Progenitor cell of endocrine pancreas (in vitro differentiated cells): ENCODE results near the gene SMARCC1. TPM values are rescaled to one million over a fixed set of nuclear protein-coding genes. Genes with fewer than 3 reads are reported as not detected.

ENCODE experiments used
- DNase-seq: peaks from one replicate; pipeline ENCODE4 v3.0.0; 2021; ENCODE audit warnings: low spot score; ENCODE audit not compliant: unreplicated experiment
- H3K27ac Mint-ChIP-seq: 2 replicates; pipeline ENCODE4 v1.8.0; 2021; ENCODE audit warnings: mild to moderate bottlenecking, moderate library complexity, mixed read lengths
- H3K27me3 Mint-ChIP-seq: 2 replicates; pipeline ENCODE4 v1.8.0; 2021; ENCODE audit warnings: mixed read lengths
- H3K36me3 Mint-ChIP-seq: 2 replicates; pipeline ENCODE4 v1.8.0; 2022; ENCODE audit warnings: mixed read lengths; ENCODE audit not compliant: insufficient read depth
- H3K4me1 Mint-ChIP-seq: 2 replicates; pipeline ENCODE4 v1.8.0; 2021; ENCODE audit warnings: low read depth, mixed read lengths
- H3K4me3 Mint-ChIP-seq: 2 replicates; pipeline ENCODE4 v1.8.0; 2021; ENCODE audit warnings: low read depth, mild to moderate bottlenecking, moderate library complexity, mixed read lengths
- H3K9me3 Mint-ChIP-seq: 2 replicates; pipeline ENCODE4 v1.8.0; 2021; ENCODE audit warnings: low read depth, mixed read lengths
- total RNA-seq: library from RNA; stranded (reverse); gene quantifications from 2 replicates; pipeline ENCODE4 v1.2.1, GENCODE V29; 2021
- TF ChIP-seq, protein P1 (sequence below): fragments of 200-600 bp; sonication (generic); IDR thresholded peaks from one replicate; pipeline ENCODE4 v1.5.0; 2021; ENCODE audit warnings: antibody characterized with exemption, mild to moderate bottlenecking; ENCODE audit not compliant: unreplicated experiment

The SMARCC1 gene
- total RNA-seq, 1 donor from 2014 or later, result 257 TPM

DNA sequence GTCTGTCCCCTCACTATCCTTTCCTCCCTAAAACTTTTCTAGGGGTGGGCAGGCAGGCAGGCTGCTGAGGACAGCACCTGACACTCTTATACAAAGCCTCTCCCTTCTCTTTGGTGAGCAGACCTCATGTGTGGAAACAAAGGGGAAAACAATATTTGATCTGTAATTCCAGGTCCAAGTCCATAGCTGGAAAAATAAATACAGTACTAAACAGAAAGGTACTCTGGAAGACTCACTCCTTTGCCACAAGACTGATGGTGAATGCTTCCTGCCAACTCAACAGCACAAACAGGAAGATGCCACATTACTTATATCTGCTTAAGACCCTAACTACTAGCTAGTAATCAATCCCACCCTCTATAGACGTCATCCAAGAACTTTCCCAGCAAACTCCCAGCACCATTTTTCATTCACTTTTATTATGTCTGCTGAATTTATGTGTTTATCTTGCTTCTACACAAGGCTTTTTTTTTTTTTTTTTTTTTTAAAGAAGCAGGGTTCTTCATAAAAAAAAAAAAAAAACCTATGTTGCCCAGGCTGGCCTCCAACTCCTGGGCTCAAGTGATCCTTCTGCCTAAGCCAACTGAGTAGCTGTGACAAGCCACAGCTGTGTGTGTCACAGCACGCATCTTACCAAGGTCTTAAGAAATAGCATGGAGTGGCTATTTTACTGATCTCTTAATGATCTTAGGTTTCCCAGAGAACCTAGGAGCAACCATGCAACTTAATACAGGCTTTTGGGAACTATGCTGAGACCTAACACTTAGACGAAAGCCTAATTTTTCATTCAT is 158.8 kb downstream of the SMARCC1 start:
- no peaks in the 10 kb centered on the region for H3K9me3 Mint-ChIP-seq
- no peak overlapping the region for H3K4me3 Mint-ChIP-seq
- H3K27me3 Mint-ChIP-seq, result no peaks in the 10 kb centered on the region
- peak overlapping the region; percentile 88 for H3K27ac Mint-ChIP-seq
- peaks cover 39% of the 10 kb centered on the region for H3K36me3 Mint-ChIP-seq
- DNase-seq, result no peak
- H3K4me1 Mint-ChIP-seq, result peaks cover 7% of the 10 kb centered on the region
- TF ChIP-seq, protein P1, sequence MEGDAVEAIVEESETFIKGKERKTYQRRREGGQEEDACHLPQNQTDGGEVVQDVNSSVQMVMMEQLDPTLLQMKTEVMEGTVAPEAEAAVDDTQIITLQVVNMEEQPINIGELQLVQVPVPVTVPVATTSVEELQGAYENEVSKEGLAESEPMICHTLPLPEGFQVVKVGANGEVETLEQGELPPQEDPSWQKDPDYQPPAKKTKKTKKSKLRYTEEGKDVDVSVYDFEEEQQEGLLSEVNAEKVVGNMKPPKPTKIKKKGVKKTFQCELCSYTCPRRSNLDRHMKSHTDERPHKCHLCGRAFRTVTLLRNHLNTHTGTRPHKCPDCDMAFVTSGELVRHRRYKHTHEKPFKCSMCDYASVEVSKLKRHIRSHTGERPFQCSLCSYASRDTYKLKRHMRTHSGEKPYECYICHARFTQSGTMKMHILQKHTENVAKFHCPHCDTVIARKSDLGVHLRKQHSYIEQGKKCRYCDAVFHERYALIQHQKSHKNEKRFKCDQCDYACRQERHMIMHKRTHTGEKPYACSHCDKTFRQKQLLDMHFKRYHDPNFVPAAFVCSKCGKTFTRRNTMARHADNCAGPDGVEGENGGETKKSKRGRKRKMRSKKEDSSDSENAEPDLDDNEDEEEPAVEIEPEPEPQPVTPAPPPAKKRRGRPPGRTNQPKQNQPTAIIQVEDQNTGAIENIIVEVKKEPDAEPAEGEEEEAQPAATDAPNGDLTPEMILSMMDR, result no peak

DNA sequence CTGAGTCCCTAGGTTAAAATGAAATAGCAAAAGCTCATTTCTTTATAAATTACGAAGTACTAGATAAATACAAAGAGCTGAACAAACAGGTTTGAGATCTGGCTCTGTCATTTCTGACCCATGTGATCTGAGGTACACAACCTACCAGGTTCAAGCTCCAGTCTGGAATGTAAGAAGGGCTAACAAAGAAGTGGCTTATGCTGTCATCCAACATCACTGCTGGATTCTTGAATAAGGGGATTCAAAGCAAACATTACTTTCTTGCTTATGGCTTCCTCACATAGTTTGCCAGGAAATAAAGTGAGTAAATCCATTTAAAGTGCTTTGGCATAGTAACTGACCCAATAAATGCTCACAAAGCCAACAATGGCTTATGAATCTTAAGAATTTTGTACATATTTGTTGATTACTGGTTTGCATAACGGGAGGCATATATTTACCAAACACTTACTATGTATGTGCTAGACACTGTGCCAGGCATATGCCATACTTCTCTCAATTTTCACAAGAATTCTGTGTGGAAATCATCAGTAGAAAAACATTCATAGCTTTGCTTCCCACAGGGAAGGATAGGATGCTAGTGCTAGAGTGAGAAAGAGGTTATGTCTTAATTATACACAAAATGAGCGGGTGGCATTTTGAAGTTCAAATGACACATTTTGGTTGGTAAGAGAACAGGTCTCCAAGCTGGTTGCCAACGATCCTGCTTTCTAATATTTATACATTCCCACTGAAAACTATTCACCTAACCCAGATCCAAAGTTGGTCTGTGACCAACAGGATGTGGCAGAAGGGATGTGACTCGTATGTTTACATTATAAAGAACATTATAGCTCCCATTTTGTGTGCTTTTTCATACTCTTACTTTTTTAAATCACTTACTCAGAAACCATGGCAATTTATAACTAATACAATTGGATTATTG is 164.3 kb downstream of the SMARCC1 start:
- TF ChIP-seq, protein P1, result no peak
- no peaks in the 10 kb centered on the region for H3K9me3 Mint-ChIP-seq
- peak overlapping the region; percentile 37 for H3K27ac Mint-ChIP-seq
- peaks cover 10% of the 10 kb centered on the region for H3K4me1 Mint-ChIP-seq
- no peak for DNase-seq
- peaks cover 31% of the 10 kb centered on the region for H3K36me3 Mint-ChIP-seq
- no peaks in the 10 kb centered on the region for H3K27me3 Mint-ChIP-seq
- no peak overlapping the region for H3K4me3 Mint-ChIP-seq

DNA sequence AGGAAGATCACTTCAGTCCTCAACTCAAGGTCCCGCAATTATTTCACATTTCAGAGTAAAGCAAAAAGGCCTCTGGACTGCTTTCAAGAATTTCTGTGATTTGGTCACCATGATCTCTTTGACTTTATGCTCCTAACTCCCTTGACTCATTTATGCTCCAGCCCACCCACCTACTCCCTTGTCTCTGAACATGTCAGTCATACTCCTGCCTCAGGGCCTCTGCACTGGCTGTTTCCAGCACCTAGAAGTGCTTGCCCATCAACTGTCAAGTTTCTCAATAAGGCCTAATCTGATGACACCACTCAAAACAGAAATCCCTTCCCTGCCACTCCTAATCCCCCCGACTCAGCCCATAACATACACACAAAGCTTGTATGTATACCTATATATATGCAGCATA is 166.9 kb downstream of the SMARCC1 start:
- TF ChIP-seq, protein P1, result no peak
- no peak for DNase-seq
- Mint-ChIP-seq H3K36me3 (peaks cover 36% of the 10 kb centered on the region), H3K27ac (no peak overlapping the region), H3K4me3 (no peak overlapping the region), H3K9me3 (no peaks in the 10 kb centered on the region), H3K4me1 (peaks cover 15% of the 10 kb centered on the region), H3K27me3 (no peaks in the 10 kb centered on the region)

DNA sequence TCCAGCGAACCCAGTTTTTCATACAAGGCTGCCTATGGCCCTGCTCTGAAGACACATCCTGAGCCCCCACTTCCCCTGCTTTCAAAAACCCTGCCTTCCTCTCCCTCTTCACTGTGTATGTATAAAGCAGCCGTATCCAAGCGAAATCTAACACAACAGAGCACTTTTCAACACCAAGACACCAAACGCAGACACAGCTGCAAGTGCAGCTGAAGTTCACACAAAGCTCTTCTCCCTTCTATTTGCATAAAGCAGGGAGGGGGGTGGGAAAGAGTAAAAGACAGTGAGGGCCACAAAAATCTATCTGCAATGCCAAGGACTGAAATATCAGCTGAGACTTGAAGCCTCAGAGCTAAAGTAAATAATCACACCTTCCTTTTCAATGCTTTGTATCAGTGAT is 168.0 kb downstream of the SMARCC1 start:
- no peak for DNase-seq
- Mint-ChIP-seq H3K27ac (no peak overlapping the region), H3K9me3 (no peaks in the 10 kb centered on the region), H3K27me3 (no peaks in the 10 kb centered on the region), H3K36me3 (peaks cover 33% of the 10 kb centered on the region), H3K4me1 (peaks cover 9% of the 10 kb centered on the region), H3K4me3 (no peak overlapping the region)
- TF ChIP-seq, protein P1, result no peak

DNA sequence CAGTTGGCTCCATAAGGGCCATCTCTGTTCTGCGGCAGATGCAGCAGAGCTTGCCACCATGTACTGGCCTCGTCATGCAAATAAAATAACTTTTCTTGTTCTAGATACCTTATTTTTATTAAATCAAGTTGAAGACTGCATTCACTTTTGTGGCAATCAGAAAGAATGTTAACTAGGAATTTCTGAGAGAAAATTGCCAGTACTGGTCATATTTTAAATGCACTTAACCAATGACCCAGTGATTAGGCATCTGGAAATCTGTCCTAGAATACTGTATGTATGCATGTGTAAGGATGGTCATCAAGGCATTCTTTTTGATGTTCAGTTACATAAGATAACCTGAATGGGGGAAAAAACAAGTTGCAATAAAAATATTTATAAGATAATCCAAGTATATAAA is 168.8 kb downstream of the SMARCC1 start:
- H3K4me3 Mint-ChIP-seq, result no peak overlapping the region
- H3K27me3 Mint-ChIP-seq, result no peaks in the 10 kb centered on the region
- TF ChIP-seq, protein P1, result no peak
- H3K27ac Mint-ChIP-seq, result no peak overlapping the region
- H3K9me3 Mint-ChIP-seq, result no peaks in the 10 kb centered on the region
- peaks cover 9% of the 10 kb centered on the region for H3K4me1 Mint-ChIP-seq
- H3K36me3 Mint-ChIP-seq, result peaks cover 38% of the 10 kb centered on the region
- no peak for DNase-seq
